ENCODE data around the gene PDZRN3.

GRCh38 chr3:73364517-73364916, 260.2 kb downstream of the PDZRN3 start:
- TF ChIP-seq PATZ1 (CRISPR knock-in tag; IDR thresholded peaks at IDR 0.05; ENCODE audit: borderline replicate concordance) (no peak), POU6F1 (CRISPR knock-in tag; IDR thresholded peaks at IDR 0.05; ENCODE audit: borderline replicate concordance, low read depth) (no peak), BACH2 (CRISPR knock-in tag; IDR thresholded peaks at IDR 0.05; ENCODE audit: borderline replicate concordance) (no peak), ZFP30 (CRISPR knock-in tag; IDR thresholded peaks at IDR 0.05) (no peak), TCF4 (CRISPR knock-in tag; IDR thresholded peaks at IDR 0.05; ENCODE audit: borderline replicate concordance) (no peak), ZFP3 (CRISPR knock-in tag; IDR thresholded peaks at IDR 0.05) (no peak), ARNTL (CRISPR knock-in tag; IDR thresholded peaks at IDR 0.05; ENCODE audit: borderline replicate concordance, low read depth) (no peak), CREB5 (CRISPR knock-in tag; IDR thresholded peaks at IDR 0.05; ENCODE audit: low read depth) (no peak), ESRRG (CRISPR knock-in tag; IDR thresholded peaks at IDR 0.05) (no peak), ZC3H10 (CRISPR knock-in tag; IDR thresholded peaks at IDR 0.05) (no peak), GLIS3 (CRISPR knock-in tag; IDR thresholded peaks at IDR 0.05) (no peak), TOX (CRISPR knock-in tag; IDR thresholded peaks at IDR 0.05; ENCODE audit: borderline replicate concordance) (no peak), RARB (CRISPR knock-in tag; IDR thresholded peaks at IDR 0.05) (no peak)
